Ascending aorta (tissue), 2 donors: ENCODE measurements around the gene NPDC1. TPM values are rescaled to one million over a fixed set of nuclear protein-coding genes. Genes with fewer than 3 reads are reported as not detected.

Experiments
- DNase-seq, 2 donors: peaks; one replicate each; pipeline ENCODE4 v3.0.0-alpha.2; 2019; ENCODE audit warnings: low spot score in 2 of 2
- H3K27ac ChIP-seq, 2 donors: fragments of 200-600 bp; sonication (generic); one replicate each; pipeline ENCODE4 v1.5.1; 2016 to 2017; ENCODE audit warnings: mild to moderate bottlenecking in 1 of 2
- H3K27me3 ChIP-seq: fragments of 200-600 bp; sonication (generic); one replicate; pipeline ENCODE4 v1.5.1; 2017
- H3K36me3 ChIP-seq, 2 donors: fragments of 200-600 bp; sonication (generic); one replicate each; pipeline ENCODE4 v1.5.1; 2016
- H3K4me1 ChIP-seq, 2 donors: fragments of 200-600 bp; sonication (generic); one replicate each; pipeline ENCODE4 v1.5.1; 2016 to 2017; ENCODE audit warnings: mild to moderate bottlenecking in 1 of 2
- H3K4me3 ChIP-seq, 2 donors: fragments of 200-600 bp; sonication (generic); one replicate each; pipeline ENCODE4 v1.5.1; 2016 to 2017; ENCODE audit warnings: mild to moderate bottlenecking in 1 of 2
- H3K9me3 ChIP-seq, 2 donors: fragments of 200-600 bp; sonication (generic); one replicate each; pipeline ENCODE4 v1.5.1; 2016
- CTCF ChIP-seq, 3 experiments: fragments of 200-600 bp in 2 of 3; fragments of 450-650 bp in 1 of 3; sonication (generic) in 2 of 3; IDR thresholded peaks; one replicate each; pipeline ENCODE4 v1.5.1; 2016 to 2019; ENCODE audit warnings: antibody characterized with exemption in 3 of 3, mild to moderate bottlenecking in 1 of 3, moderate library complexity in 1 of 3
- intact Hi-C: fragments of 100-400 bp; cut with DNase I; formaldehyde crosslinking; loops from one replicate; pipeline ENCODE4 v1.15.1; 2023
- total RNA-seq: library from RNA; depleted of rRNA; stranded (reverse); fragments of >200 nt; gene quantifications from one replicate; pipeline ENCODE4 v1.1.0, GENCODE V29; 2016

Gene NPDC1
- total RNA-seq, 1 donor from 2014 or later = 579 TPM

- peak overlapping the region; percentile 16 to 60 for H3K27ac ChIP-seq
- peaks cover 17 to 24% of the 10 kb centered on the region in 2 donors for H3K4me1 ChIP-seq
- intact Hi-C loops = no loop called here
- no peaks in the 10 kb centered on the region for H3K27me3 ChIP-seq
- no peak overlapping the region for H3K4me3 ChIP-seq
- DNase-seq = no peak
- TF ChIP-seq CTCF (IDR thresholded peaks at IDR 0.05) = no peak
- H3K9me3 ChIP-seq = no peaks in the 10 kb centered on the region
- peaks cover 8 to 10% of the 10 kb centered on the region in 2 donors for H3K36me3 ChIP-seq
Measured at GRCh38 chr9:137082925-137083290, 36.9 kb upstream of the NPDC1 start.

GRCh38 chr9:137082222-137082924 lies 36.4 kb upstream of the NPDC1 start:
- peaks cover 16 to 19% of the 10 kb centered on the region in 2 donors for H3K4me1 ChIP-seq
- peaks cover 8 to 10% of the 10 kb centered on the region in 2 donors for H3K36me3 ChIP-seq
- no peaks in the 10 kb centered on the region for H3K27me3 ChIP-seq
- H3K9me3 ChIP-seq = no peaks in the 10 kb centered on the region
- intact Hi-C loops = no loop called here
- no peak overlapping the region for H3K4me3 ChIP-seq
- TF ChIP-seq CTCF (IDR thresholded peaks at IDR 0.05) = no peak
- H3K27ac ChIP-seq = peak overlapping the region in 1 of 2 donors; percentile 60
- no peak for DNase-seq

GRCh38 chr9:137080260-137081122 lies 34.5 kb upstream of the NPDC1 start:
- Histone ChIP-seq H3K4me1 (peaks cover 5 to 12% of the 10 kb centered on the region in 2 donors), H3K9me3 (no peaks in the 10 kb centered on the region), H3K4me3 (no peak overlapping the region), H3K27me3 (no peaks in the 10 kb centered on the region), H3K36me3 (peaks cover 8 to 10% of the 10 kb centered on the region in 2 donors), H3K27ac (no peak overlapping the region)
- intact Hi-C loops = no loop called here
- DNase-seq = no peak
- TF ChIP-seq CTCF (IDR thresholded peaks at IDR 0.05) = no peak

GRCh38 chr9:137079401-137079787 lies 33.4 kb upstream of the NPDC1 start:
- Histone ChIP-seq H3K27me3 (no peaks in the 10 kb centered on the region), H3K4me3 (no peak overlapping the region), H3K4me1 (peaks cover 5 to 10% of the 10 kb centered on the region in 2 donors), H3K36me3 (peaks cover 8 to 10% of the 10 kb centered on the region in 2 donors), H3K27ac (no peak overlapping the region), H3K9me3 (no peaks in the 10 kb centered on the region)
- no peak for TF ChIP-seq CTCF (IDR thresholded peaks at IDR 0.05)
- DNase-seq = no peak
- intact Hi-C loops = no loop called here

GRCh38 chr9:137078701-137079400 lies 32.9 kb upstream of the NPDC1 start:
- Histone ChIP-seq H3K27ac (no peak overlapping the region), H3K4me1 (peaks cover 5 to 10% of the 10 kb centered on the region in 2 donors), H3K27me3 (no peaks in the 10 kb centered on the region), H3K4me3 (peak overlapping the region in 1 of 2 donors; percentile 79), H3K36me3 (peaks cover 8 to 10% of the 10 kb centered on the region in 2 donors), H3K9me3 (no peaks in the 10 kb centered on the region)
- intact Hi-C loops = no loop called here
- DNase-seq = no peak
- no peak for TF ChIP-seq CTCF (IDR thresholded peaks at IDR 0.05)
